ENCODE measurements around the gene KRTAP19-4.

GRCh38 chr21:30448514-30448913, 48.5 kb downstream of the KRTAP19-4 start:
- no peak for TF ChIP-seq EZH2 (IDR thresholded peaks at IDR 0.05; ENCODE audit: insufficient read depth, poor library complexity, severe bottlenecking)
- TF ChIP-seq EZH2phosphoT487 (IDR thresholded peaks at IDR 0.05; ENCODE audit: insufficient read depth, low read depth), result no peak
